ENCODE measurements around the gene FTO. TPM values are rescaled to one million over a fixed set of nuclear protein-coding genes. Genes with fewer than 3 reads are reported as not detected.

Gene FTO
- polyA plus RNA-seq, 3 donors, result 16.8 to 51.0 (median 37.7) TPM

DNA sequence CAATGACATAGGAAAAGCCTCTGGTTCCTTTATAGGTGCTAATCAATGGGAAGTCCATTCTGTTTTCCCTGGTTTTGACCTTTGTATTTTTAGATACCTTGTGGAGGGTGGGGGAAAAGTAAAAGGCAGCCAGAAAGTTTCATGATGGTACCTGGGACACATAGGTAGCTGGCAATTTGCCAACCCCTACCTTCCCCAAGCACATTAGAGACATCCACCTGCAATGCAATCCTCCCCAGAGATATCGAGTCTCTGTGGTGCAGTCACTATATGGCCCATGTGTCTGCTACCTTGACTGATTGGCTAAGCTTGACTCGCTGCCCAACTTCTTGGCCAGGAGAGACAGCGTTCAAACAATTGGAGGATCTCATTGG, 496.2 kb downstream of the FTO start:
- H3K27me3 Mint-ChIP-seq (ENCODE audit: low read depth in 3 of 3), result peaks cover 0 to 2% (median 0%) of the 10 kb centered on the region in 3 donors
- TF ChIP-seq, protein P1, sequence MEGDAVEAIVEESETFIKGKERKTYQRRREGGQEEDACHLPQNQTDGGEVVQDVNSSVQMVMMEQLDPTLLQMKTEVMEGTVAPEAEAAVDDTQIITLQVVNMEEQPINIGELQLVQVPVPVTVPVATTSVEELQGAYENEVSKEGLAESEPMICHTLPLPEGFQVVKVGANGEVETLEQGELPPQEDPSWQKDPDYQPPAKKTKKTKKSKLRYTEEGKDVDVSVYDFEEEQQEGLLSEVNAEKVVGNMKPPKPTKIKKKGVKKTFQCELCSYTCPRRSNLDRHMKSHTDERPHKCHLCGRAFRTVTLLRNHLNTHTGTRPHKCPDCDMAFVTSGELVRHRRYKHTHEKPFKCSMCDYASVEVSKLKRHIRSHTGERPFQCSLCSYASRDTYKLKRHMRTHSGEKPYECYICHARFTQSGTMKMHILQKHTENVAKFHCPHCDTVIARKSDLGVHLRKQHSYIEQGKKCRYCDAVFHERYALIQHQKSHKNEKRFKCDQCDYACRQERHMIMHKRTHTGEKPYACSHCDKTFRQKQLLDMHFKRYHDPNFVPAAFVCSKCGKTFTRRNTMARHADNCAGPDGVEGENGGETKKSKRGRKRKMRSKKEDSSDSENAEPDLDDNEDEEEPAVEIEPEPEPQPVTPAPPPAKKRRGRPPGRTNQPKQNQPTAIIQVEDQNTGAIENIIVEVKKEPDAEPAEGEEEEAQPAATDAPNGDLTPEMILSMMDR (IDR thresholded peaks at IDR 0.05), result no peak
- no peak for DNase-seq
- H3K9ac ChIP-seq (ENCODE audit: insufficient read depth, low read length, poor library complexity, severe bottlenecking), result no peak overlapping the region
- no peak overlapping the region for H3K27ac ChIP-seq (ENCODE audit: low read depth in 1 of 2, low read length in 2 of 2)
- no peak overlapping the region for H3K27ac Mint-ChIP-seq
- intact Hi-C loops (cut with micrococcal nuclease), result no loop called here
- H3K4me3 ChIP-seq (replicated peaks in 1 of 3; ENCODE audit: low read depth in 2 of 3, low read length in 3 of 3), result no peak overlapping the region
- H3K9me3 ChIP-seq (replicated peaks in 1 of 2; ENCODE audit: control insufficient read depth in 1 of 2, insufficient read depth in 1 of 2, low read length in 2 of 2), result no peaks in the 10 kb centered on the region
- no peaks in the 10 kb centered on the region for H3K4me1 Mint-ChIP-seq
- no peaks in the 10 kb centered on the region for H3K36me3 Mint-ChIP-seq
- no peak overlapping the region for H3K4me3 Mint-ChIP-seq
- H3K27me3 ChIP-seq (ENCODE audit: control insufficient read depth in 2 of 2, insufficient read depth in 2 of 2, low read length in 2 of 2), result no peaks in the 10 kb centered on the region
- no peaks in the 10 kb centered on the region for H3K79me2 ChIP-seq (ENCODE audit: insufficient read depth, low read length)
- H3K36me3 ChIP-seq (replicated peaks in 1 of 2; ENCODE audit: control insufficient read depth in 1 of 2, insufficient read depth in 2 of 2, low read length in 2 of 2), result no peaks in the 10 kb centered on the region
- H3K4me2 ChIP-seq (replicated peaks; ENCODE audit: extremely low read depth, low read length, poor library complexity, severe bottlenecking), result no peak overlapping the region
- peaks cover 0 to 6% (median 4%) of the 10 kb centered on the region in 7 donors for H3K9me3 Mint-ChIP-seq
- WGBS (ENCODE audit: insufficient coverage), result 96% methylated on average over 3 of the region's 3 CpGs
- no peak overlapping the region for H2AFZ ChIP-seq (ENCODE audit: insufficient read depth, low read depth, low read length, poor library complexity, severe bottlenecking)
- no peaks in the 10 kb centered on the region for H4K20me1 ChIP-seq (ENCODE audit: insufficient read depth, low read length)
- H3K4me1 ChIP-seq (ENCODE audit: control insufficient read depth in 1 of 2, insufficient read depth in 2 of 2, low read length in 2 of 2), result no peaks in the 10 kb centered on the region

DNA sequence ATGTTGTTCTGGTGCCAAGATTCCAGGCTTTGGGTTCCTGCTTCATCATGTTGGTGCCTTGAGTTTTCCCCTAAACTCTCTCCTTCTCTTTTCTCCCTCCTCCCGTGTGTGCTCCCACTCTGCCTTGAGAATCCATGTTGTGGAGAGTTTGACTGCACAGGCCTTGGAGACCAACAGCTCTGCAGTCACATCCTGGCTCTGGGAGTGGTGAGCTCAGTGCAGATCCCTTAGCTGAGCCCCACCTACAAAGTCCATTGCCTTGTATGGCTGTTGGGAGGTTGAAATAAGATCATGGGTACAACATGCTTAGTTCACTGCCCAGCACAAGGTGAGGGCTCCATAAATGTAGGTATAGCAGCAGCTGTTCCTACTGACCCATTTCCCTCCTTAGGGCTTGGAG, 496.8 kb downstream of the FTO start:
- no peak overlapping the region for H2AFZ ChIP-seq (ENCODE audit: insufficient read depth, low read depth, low read length, poor library complexity, severe bottlenecking)
- H3K4me3 Mint-ChIP-seq, result no peak overlapping the region
- DNase-seq, result no peak
- H3K36me3 Mint-ChIP-seq, result no peaks in the 10 kb centered on the region
- no peaks in the 10 kb centered on the region for H3K9me3 ChIP-seq (replicated peaks in 1 of 2; ENCODE audit: control insufficient read depth in 1 of 2, insufficient read depth in 1 of 2, low read length in 2 of 2)
- no peak overlapping the region for H3K4me3 ChIP-seq (replicated peaks in 1 of 3; ENCODE audit: low read depth in 2 of 3, low read length in 3 of 3)
- no peaks in the 10 kb centered on the region for H3K36me3 ChIP-seq (replicated peaks in 1 of 2; ENCODE audit: control insufficient read depth in 1 of 2, insufficient read depth in 2 of 2, low read length in 2 of 2)
- no peaks in the 10 kb centered on the region for H3K4me1 ChIP-seq (ENCODE audit: control insufficient read depth in 1 of 2, insufficient read depth in 2 of 2, low read length in 2 of 2)
- intact Hi-C loops (cut with micrococcal nuclease), result no loop called here
- H3K27me3 ChIP-seq (ENCODE audit: control insufficient read depth in 2 of 2, insufficient read depth in 2 of 2, low read length in 2 of 2), result no peaks in the 10 kb centered on the region
- peaks cover 0 to 2% (median 0%) of the 10 kb centered on the region in 3 donors for H3K27me3 Mint-ChIP-seq (ENCODE audit: low read depth in 3 of 3)
- H3K27ac ChIP-seq (ENCODE audit: low read depth in 1 of 2, low read length in 2 of 2), result no peak overlapping the region
- H3K4me1 Mint-ChIP-seq, result no peaks in the 10 kb centered on the region
- H4K20me1 ChIP-seq (ENCODE audit: insufficient read depth, low read length), result no peaks in the 10 kb centered on the region
- WGBS (ENCODE audit: insufficient coverage), result no CpG with 5 or more reads among the region's 1 CpG
- H3K4me2 ChIP-seq (replicated peaks; ENCODE audit: extremely low read depth, low read length, poor library complexity, severe bottlenecking), result no peak overlapping the region
- TF ChIP-seq, protein P1 (IDR thresholded peaks at IDR 0.05), result no peak
- H3K9ac ChIP-seq (ENCODE audit: insufficient read depth, low read length, poor library complexity, severe bottlenecking), result no peak overlapping the region
- H3K27ac Mint-ChIP-seq, result no peak overlapping the region
- no peaks in the 10 kb centered on the region for H3K79me2 ChIP-seq (ENCODE audit: insufficient read depth, low read length)
- H3K9me3 Mint-ChIP-seq, result peaks cover 0 to 7% (median 4%) of the 10 kb centered on the region in 7 donors

Measured in CD14-positive monocyte (primary cell).